GM23338 (cell line): ENCODE data around the gene ATP1A4. TPM values are rescaled to one million over a fixed set of nuclear protein-coding genes. Genes with fewer than 3 reads are reported as not detected.

Experiments used
- ATAC-seq: fragments of 200-7000 bp; cut with Tn5 transposase; 3 replicates; pipeline ENCODE4 v1.9.1; 2020
- DNase-seq: peaks from one replicate; pipeline ENCODE4 v3.0.0-alpha.2; 2015; ENCODE audit warnings: low spot score
- H2AFZ ChIP-seq: fragments of 200-600 bp; sonication (generic); 2 replicates; pipeline ENCODE4 v1.8.0; 2016; ENCODE audit warnings: antibody characterized with exemption, mild to moderate bottlenecking, moderate library complexity
- H3F3A ChIP-seq: fragments of 200-600 bp; sonication (generic); replicated peaks from 2 replicates; pipeline ENCODE4 v1.8.0; 2017; ENCODE audit warnings: antibody characterized with exemption, mixed run types, low read depth
- H3K27ac ChIP-seq: fragments of 200-600 bp; sonication (generic); 2 replicates; pipeline ENCODE4 v1.6.1; 2016; ENCODE audit warnings: low read depth
- H3K27me3 ChIP-seq: fragments of 200-600 bp; sonication (generic); 2 replicates; pipeline ENCODE4 v1.8.0; 2016; ENCODE audit warnings: mild to moderate bottlenecking, mixed run types, moderate library complexity; ENCODE audit not compliant: insufficient read depth
- H3K36me3 ChIP-seq: fragments of 200-600 bp; sonication (generic); 2 replicates; pipeline ENCODE4 v1.8.0; 2016; ENCODE audit warnings: mild to moderate bottlenecking; ENCODE audit not compliant: insufficient read depth
- H3K4me1 ChIP-seq: fragments of 200-600 bp; sonication (generic); 2 replicates; pipeline ENCODE4 v1.8.0; 2016; ENCODE audit warnings: mild to moderate bottlenecking, moderate library complexity; ENCODE audit not compliant: insufficient read depth
- H3K4me2 ChIP-seq: fragments of 200-600 bp; sonication (generic); 2 replicates; pipeline ENCODE4 v1.7.1; 2017; ENCODE audit warnings: mixed run types
- H3K4me3 ChIP-seq: fragments of 200-600 bp; sonication (generic); 2 replicates; pipeline ENCODE4 v1.6.1; 2016; ENCODE audit warnings: mixed run types
- H3K79me2 ChIP-seq: fragments of 200-600 bp; sonication (generic); replicated peaks from 2 replicates; pipeline ENCODE4 v1.8.0; 2017; ENCODE audit warnings: mild to moderate bottlenecking; ENCODE audit not compliant: insufficient read depth
- H3K9me2 ChIP-seq: fragments of 200-600 bp; sonication (generic); 2 replicates; pipeline ENCODE4 v1.8.0; 2017; ENCODE audit not compliant: insufficient read depth
- H4K20me1 ChIP-seq: fragments of 200-600 bp; sonication (generic); replicated peaks from 2 replicates; pipeline ENCODE4 v1.8.0; 2017; ENCODE audit warnings: mild to moderate bottlenecking; ENCODE audit not compliant: insufficient read depth
- H3K27ac Mint-ChIP-seq: 2 replicates; pipeline ENCODE4 v1.8.0; 2020; ENCODE audit warnings: inconsistent platforms, mild to moderate bottlenecking, moderate library complexity, mixed read lengths
- H3K27me3 Mint-ChIP-seq: 3 replicates; pipeline ENCODE4 v1.8.0; 2022; ENCODE audit warnings: low read depth, mild to moderate bottlenecking, moderate library complexity, mixed read lengths, inconsistent platforms; ENCODE audit not compliant: insufficient read depth, poor library complexity
- H3K36me3 Mint-ChIP-seq: 3 replicates; pipeline ENCODE4 v1.8.0; 2021; ENCODE audit warnings: low read depth, mild to moderate bottlenecking, inconsistent platforms, moderate library complexity, mixed read lengths
- H3K4me1 Mint-ChIP-seq: 3 replicates; pipeline ENCODE4 v1.8.0; 2020; ENCODE audit warnings: mild to moderate bottlenecking, inconsistent platforms, mixed read lengths
- H3K4me3 Mint-ChIP-seq: 3 replicates; pipeline ENCODE4 v1.8.0; 2021; ENCODE audit warnings: moderate library complexity, mild to moderate bottlenecking, inconsistent platforms, mixed read lengths
- H3K9me3 Mint-ChIP-seq: 3 replicates; pipeline ENCODE4 v1.8.0; 2020; ENCODE audit warnings: moderate library complexity, mild to moderate bottlenecking, inconsistent platforms, mixed read lengths
- CREB1 ChIP-seq: fragments of 250-450 bp; sonication (Bioruptor Pico); IDR thresholded peaks from 2 replicates; pipeline ENCODE4 v1.5.0; 2020; ENCODE audit warnings: low read depth, mild to moderate bottlenecking, moderate library complexity
- NANOG ChIP-seq: IDR thresholded peaks from 2 replicates; pipeline ENCODE4 v1.6.1; 2016; ENCODE audit warnings: antibody characterized with exemption, borderline replicate concordance
- POLR2AphosphoS5 ChIP-seq: IDR thresholded peaks from 2 replicates; pipeline ENCODE4 v1.6.1; 2016; ENCODE audit warnings: antibody characterized with exemption, low read depth
- STAT1 ChIP-seq: IDR thresholded peaks from one replicate; pipeline ENCODE4 v1.6.1; 2016; ENCODE audit warnings: antibody characterized with exemption; ENCODE audit not compliant: unreplicated experiment
- ZNF331 ChIP-seq: fragments of 250-450 bp; sonication (Bioruptor Pico); IDR thresholded peaks from 2 replicates; pipeline ENCODE4 v1.5.0; 2020; ENCODE audit warnings: low read depth, mild to moderate bottlenecking, moderate library complexity
- polyA plus RNA-seq: library from polyadenylated mRNA; unstranded; fragments of >200 nt; fragmentation: Nextera tagmentation; extraction: Ambion mirVana; gene quantifications from 2 replicates; pipeline ENCODE4 v1.2.1, GENCODE V29; 2016
- total RNA-seq: library from RNA; depleted of rRNA; stranded (reverse); fragments of >200 nt; shearing (Covaris generic); gene quantifications from 2 replicates; pipeline ENCODE4 v1.2.3, GENCODE V29; 2014
- TF ChIP-seq, protein P1 (sequence below): fragments of 250-450 bp; sonication (Bioruptor Pico); IDR thresholded peaks from 2 replicates; pipeline ENCODE4 v1.5.0; 2020; ENCODE audit warnings: mild to moderate bottlenecking, moderate library complexity
- TF ChIP-seq, protein P2 (sequence below): IDR thresholded peaks from one replicate; pipeline ENCODE4 v1.6.1; 2018; ENCODE audit warnings: antibody characterized with exemption; ENCODE audit not compliant: unreplicated experiment
- TF ChIP-seq, protein P3 (sequence below), 2 experiments: fragments of 200-600 bp in 1 of 2; sonication (generic) in 1 of 2; conservative IDR thresholded peaks; 2 replicates each; pipeline versions ENCODE4 v1.5.1 to v1.6.1; 2016 to 2017; ENCODE audit warnings: antibody characterized with exemption in 2 of 2, low read depth in 2 of 2, mild to moderate bottlenecking in 2 of 2, moderate library complexity in 1 of 2

The ATP1A4 gene
- total and polyA plus RNA-seq, 2 experiments from 2014 or later, result 0.27 to 0.63 TPM

DNA sequence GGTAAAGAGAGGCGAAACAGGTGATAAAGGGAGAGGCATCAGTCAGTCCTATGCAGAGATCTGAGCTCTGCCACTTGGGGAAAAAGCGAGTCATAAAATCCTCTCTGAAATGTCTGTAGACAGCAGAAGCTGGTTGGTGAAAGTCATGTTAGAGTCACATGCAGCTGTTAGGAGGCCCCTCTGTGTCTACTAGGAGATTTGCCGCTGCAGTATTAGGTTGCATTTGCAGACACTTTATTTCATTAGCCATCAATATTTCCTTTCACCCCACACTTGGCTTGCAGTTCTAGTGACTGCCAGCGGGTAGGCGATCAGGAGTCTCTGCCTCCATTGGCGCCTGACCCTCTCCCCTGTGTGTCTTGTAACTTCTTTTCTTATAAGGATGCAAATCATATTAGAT is 16.2 kb downstream of the ATP1A4 start:
- Histone ChIP-seq H3K4me3 (no peak overlapping the region), H4K20me1 (no peaks in the 10 kb centered on the region), H3K9me2 (no peaks in the 10 kb centered on the region), H3K4me1 (peaks cover 52% of the 10 kb centered on the region), H2AFZ (no peak overlapping the region), H3F3A (peaks cover 20% of the 10 kb centered on the region), H3K27me3 (no peaks in the 10 kb centered on the region), H3K27ac (no peak overlapping the region), H3K4me2 (peak overlapping the region; percentile 9), H3K36me3 (no peaks in the 10 kb centered on the region), H3K79me2 (no peaks in the 10 kb centered on the region)
- Mint-ChIP-seq H3K4me3 (no peak overlapping the region), H3K36me3 (no peaks in the 10 kb centered on the region), H3K27me3 (peaks cover 20% of the 10 kb centered on the region), H3K4me1 (peaks cover 59% of the 10 kb centered on the region), H3K9me3 (no peaks in the 10 kb centered on the region), H3K27ac (no peak overlapping the region; the same call in 1 of the 2 replicates)
- no peak for TF ChIP-seq POLR2AphosphoS5
- TF ChIP-seq ZNF331 (CRISPR knock-in tag), result no peak
- no peak for TF ChIP-seq NANOG
- TF ChIP-seq, protein P1, sequence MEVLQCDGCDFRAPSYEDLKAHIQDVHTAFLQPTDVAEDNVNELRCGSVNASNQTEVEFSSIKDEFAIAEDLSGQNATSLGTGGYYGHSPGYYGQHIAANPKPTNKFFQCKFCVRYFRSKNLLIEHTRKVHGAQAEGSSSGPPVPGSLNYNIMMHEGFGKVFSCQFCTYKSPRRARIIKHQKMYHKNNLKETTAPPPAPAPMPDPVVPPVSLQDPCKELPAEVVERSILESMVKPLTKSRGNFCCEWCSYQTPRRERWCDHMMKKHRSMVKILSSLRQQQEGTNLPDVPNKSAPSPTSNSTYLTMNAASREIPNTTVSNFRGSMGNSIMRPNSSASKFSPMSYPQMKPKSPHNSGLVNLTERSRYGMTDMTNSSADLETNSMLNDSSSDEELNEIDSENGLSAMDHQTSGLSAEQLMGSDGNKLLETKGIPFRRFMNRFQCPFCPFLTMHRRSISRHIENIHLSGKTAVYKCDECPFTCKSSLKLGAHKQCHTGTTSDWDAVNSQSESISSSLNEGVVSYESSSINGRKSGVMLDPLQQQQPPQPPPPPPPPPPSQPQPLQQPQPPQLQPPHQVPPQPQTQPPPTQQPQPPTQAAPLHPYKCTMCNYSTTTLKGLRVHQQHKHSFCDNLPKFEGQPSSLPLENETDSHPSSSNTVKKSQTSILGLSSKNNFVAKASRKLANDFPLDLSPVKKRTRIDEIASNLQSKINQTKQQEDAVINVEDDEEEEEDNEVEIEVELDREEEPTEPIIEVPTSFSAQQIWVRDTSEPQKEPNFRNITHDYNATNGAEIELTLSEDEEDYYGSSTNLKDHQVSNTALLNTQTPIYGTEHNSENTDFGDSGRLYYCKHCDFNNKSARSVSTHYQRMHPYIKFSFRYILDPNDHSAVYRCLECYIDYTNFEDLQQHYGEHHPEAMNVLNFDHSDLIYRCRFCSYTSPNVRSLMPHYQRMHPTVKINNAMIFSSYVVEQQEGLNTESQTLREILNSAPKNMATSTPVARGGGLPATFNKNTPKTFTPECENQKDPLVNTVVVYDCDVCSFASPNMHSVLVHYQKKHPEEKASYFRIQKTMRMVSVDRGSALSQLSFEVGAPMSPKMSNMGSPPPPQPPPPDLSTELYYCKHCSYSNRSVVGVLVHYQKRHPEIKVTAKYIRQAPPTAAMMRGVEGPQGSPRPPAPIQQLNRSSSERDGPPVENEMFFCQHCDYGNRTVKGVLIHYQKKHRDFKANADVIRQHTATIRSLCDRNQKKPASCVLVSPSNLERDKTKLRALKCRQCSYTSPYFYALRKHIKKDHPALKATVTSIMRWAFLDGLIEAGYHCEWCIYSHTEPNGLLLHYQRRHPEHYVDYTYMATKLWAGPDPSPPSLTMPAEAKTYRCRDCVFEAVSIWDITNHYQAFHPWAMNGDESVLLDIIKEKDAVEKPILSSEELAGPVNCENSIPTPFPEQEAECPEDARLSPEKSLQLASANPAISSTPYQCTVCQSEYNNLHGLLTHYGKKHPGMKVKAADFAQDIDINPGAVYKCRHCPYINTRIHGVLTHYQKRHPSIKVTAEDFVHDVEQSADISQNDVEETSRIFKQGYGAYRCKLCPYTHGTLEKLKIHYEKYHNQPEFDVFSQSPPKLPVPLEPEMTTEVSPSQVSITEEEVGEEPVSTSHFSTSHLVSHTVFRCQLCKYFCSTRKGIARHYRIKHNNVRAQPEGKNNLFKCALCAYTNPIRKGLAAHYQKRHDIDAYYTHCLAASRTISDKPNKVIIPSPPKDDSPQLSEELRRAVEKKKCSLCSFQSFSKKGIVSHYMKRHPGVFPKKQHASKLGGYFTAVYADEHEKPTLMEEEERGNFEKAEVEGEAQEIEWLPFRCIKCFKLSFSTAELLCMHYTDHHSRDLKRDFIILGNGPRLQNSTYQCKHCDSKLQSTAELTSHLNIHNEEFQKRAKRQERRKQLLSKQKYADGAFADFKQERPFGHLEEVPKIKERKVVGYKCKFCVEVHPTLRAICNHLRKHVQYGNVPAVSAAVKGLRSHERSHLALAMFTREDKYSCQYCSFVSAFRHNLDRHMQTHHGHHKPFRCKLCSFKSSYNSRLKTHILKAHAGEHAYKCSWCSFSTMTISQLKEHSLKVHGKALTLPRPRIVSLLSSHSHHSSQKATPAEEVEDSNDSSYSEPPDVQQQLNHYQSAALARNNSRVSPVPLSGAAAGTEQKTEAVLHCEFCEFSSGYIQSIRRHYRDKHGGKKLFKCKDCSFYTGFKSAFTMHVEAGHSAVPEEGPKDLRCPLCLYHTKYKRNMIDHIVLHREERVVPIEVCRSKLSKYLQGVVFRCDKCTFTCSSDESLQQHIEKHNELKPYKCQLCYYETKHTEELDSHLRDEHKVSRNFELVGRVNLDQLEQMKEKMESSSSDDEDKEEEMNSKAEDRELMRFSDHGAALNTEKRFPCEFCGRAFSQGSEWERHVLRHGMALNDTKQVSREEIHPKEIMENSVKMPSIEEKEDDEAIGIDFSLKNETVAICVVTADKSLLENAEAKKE (CRISPR knock-in tag), result no peak
- TF ChIP-seq, protein P2, sequence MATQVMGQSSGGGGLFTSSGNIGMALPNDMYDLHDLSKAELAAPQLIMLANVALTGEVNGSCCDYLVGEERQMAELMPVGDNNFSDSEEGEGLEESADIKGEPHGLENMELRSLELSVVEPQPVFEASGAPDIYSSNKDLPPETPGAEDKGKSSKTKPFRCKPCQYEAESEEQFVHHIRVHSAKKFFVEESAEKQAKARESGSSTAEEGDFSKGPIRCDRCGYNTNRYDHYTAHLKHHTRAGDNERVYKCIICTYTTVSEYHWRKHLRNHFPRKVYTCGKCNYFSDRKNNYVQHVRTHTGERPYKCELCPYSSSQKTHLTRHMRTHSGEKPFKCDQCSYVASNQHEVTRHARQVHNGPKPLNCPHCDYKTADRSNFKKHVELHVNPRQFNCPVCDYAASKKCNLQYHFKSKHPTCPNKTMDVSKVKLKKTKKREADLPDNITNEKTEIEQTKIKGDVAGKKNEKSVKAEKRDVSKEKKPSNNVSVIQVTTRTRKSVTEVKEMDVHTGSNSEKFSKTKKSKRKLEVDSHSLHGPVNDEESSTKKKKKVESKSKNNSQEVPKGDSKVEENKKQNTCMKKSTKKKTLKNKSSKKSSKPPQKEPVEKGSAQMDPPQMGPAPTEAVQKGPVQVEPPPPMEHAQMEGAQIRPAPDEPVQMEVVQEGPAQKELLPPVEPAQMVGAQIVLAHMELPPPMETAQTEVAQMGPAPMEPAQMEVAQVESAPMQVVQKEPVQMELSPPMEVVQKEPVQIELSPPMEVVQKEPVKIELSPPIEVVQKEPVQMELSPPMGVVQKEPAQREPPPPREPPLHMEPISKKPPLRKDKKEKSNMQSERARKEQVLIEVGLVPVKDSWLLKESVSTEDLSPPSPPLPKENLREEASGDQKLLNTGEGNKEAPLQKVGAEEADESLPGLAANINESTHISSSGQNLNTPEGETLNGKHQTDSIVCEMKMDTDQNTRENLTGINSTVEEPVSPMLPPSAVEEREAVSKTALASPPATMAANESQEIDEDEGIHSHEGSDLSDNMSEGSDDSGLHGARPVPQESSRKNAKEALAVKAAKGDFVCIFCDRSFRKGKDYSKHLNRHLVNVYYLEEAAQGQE, result no peak
- TF ChIP-seq CREB1, result no peak
- TF ChIP-seq, protein P3, sequence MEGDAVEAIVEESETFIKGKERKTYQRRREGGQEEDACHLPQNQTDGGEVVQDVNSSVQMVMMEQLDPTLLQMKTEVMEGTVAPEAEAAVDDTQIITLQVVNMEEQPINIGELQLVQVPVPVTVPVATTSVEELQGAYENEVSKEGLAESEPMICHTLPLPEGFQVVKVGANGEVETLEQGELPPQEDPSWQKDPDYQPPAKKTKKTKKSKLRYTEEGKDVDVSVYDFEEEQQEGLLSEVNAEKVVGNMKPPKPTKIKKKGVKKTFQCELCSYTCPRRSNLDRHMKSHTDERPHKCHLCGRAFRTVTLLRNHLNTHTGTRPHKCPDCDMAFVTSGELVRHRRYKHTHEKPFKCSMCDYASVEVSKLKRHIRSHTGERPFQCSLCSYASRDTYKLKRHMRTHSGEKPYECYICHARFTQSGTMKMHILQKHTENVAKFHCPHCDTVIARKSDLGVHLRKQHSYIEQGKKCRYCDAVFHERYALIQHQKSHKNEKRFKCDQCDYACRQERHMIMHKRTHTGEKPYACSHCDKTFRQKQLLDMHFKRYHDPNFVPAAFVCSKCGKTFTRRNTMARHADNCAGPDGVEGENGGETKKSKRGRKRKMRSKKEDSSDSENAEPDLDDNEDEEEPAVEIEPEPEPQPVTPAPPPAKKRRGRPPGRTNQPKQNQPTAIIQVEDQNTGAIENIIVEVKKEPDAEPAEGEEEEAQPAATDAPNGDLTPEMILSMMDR (conservative IDR thresholded peaks at IDR 0.05; ENCODE audit: low read depth in 2 of 2), result peak; percentile 49 to 59
- no peak for TF ChIP-seq STAT1
- peak; percentile 51 for DNase-seq
- ATAC-seq, result no peak
